HG03097 (cell line): Measurements from ENCODE around the gene GPR162.
A peak's percentile ranks its signal among the peaks of the same experiment; 100 is the strongest.
"Not testable (repeated sequence)": the region's sequence is repeated elsewhere in the genome, so short reads cannot be mapped to it uniquely, and the experiment has no call there.

Experiments used
- ATAC-seq: cut with Tn5 transposase; IDR thresholded peaks from one replicate; pipeline ENCODE4 v1.9.1; 2021; ENCODE audit not compliant: unreplicated experiment, low FRiP score

The GPR162 gene

GRCh38 chr12:6870304-6870703, 48.7 kb downstream of the GPR162 start:
- not testable (repeated sequence) for ATAC-seq

DNA sequence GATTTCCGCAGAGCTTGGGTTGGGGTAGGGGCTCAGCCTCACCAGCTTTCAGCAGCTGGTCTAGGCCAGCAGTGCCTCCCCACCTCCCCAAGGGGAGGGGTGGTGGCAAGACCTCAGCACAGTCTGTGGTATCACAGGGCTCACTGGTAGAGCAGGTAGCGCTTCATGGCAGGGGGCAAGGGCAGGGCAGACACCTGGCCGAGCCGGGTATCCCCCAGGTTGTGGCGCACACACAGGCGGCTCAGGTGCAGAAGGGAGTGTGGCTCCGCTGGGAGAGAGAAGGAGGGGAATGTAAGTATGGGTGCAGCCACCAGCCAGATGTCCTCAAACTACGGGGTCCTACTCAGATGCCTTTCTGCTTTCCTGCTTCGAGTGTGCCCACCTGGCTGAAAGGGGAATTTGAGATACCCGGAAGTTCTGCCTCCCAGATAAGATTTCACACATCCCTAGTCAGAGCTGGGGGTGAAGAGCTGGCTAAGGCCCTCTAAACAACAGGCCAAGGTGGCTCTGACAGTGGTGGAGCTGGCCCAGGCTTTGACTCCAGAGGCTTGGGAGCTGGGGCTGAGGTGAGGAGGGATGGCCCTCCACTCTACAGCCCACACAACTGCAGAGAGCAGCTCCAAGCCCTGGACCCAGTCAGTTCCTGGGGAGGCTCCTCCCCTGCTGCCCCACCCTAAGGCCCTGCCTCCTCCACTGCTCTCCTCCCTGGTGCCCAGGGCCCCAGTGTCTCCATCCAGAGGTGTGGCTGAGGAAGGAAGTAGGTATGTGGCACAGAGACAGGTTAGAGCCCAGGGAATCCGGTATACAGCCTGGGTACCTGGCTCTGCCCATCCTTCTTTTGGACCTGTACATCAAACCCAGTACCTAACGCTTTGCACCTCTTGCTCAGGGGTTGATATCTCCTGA, 49.7 kb downstream of the GPR162 start:
- ATAC-seq: no peak

DNA sequence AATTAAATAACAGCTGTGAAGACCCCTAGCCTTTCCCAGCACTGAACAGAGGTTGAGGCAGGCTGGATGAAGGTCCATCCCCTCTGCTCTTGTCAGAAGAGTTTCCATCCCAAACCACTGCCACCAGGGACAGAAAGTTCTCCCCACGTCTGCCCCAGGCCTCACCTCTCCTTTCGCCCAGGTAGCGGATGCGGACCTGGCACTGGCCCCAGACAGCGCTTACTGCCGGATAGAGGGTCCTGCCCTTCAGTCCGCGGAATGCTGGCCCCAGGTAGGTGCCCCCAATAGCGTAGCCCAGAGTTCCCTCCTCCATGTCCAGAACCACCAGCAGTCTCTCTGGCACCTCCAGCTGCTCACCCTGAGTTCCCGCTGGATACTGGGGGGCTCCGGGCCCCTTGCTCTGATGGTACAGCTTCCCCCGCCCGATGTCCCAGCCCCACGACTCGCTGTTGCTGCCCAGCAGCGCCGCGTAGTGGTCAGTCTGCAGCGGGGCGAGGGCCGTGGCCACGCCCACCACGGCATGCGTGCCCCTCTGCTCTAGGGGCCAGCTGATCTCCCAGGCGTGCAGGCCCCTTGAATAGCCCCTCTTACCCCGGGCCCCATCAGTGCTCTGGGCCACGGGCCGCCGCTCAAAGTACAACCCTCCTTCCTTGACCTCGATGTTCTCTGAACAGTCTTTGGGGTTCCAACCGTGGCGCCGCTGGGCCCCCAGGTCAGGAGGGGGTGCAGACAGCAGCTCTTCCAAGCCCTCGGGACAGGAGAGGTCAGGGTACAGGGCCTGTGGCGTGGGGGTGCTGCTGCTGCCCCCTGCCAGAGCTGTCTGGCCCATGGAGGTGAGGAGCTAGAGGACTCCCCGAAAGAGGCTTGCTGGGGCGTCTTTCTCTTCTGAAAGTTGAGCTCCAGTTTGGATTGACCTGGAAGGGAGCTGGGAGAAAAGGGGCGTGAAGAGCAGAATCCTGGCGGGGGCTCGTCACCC, 50.7 kb downstream of the GPR162 start:
- ATAC-seq: peak; percentile 25

GRCh38 chr12:6873094-6874014, 51.7 kb downstream of the GPR162 start, which contains the start of gene SPSB2:
SPSB2 (minus strand) TSS chr12:6873303; CDS start chr12:6872901, 402 bp downstream.
- peak; percentile 70 for ATAC-seq

- not testable (repeated sequence) for ATAC-seq
Observed at GRCh38 chr12:6874015-6874368, 52.4 kb downstream of the GPR162 start.
